HepG2 (cell line): Measurements from ENCODE around the gene HIVEP2. TPM values are rescaled to one million over a fixed set of nuclear protein-coding genes. Genes with fewer than 3 reads are reported as not detected.

Source experiments
- KAT8 ChIP-seq: IDR thresholded peaks from 2 replicates; pipeline ENCODE4 v1.6.1; 2016; ENCODE audit warnings: missing genetic modification reagents, missing compliant biosample characterization
- KLF9 ChIP-seq: IDR thresholded peaks from 2 replicates; pipeline ENCODE4 v1.6.1; 2016; ENCODE audit warnings: low read depth
- MXD3 ChIP-seq: IDR thresholded peaks from 2 replicates; pipeline ENCODE4 v1.6.1; 2016; ENCODE audit warnings: mild to moderate bottlenecking, missing biosample characterization, missing genetic modification reagents
- NFIB ChIP-seq: sonication (generic); formaldehyde crosslinking; IDR thresholded peaks from 2 replicates; pipeline ENCODE4 v1.9.0; 2021; ENCODE audit warnings: missing genetic modification reagents, mild to moderate bottlenecking, borderline replicate concordance
- NR0B2 ChIP-seq: sonication (generic); formaldehyde crosslinking; IDR thresholded peaks from 2 replicates; pipeline ENCODE4 v1.4.0; 2020; ENCODE audit warnings: mild to moderate bottlenecking, missing genetic modification reagents
- SIX1 ChIP-seq: sonication (generic); formaldehyde crosslinking; IDR thresholded peaks from 2 replicates; pipeline ENCODE4 v1.4.0; 2020; ENCODE audit warnings: missing genetic modification reagents, borderline replicate concordance
- ZFX ChIP-seq: sonication (generic); formaldehyde crosslinking; IDR thresholded peaks from 2 replicates; pipeline ENCODE4 v1.4.0; 2020; ENCODE audit warnings: mild to moderate bottlenecking, low read depth, missing genetic modification reagents, moderate library complexity
- ZNF207 ChIP-seq: fragments of 450-650 bp; IDR thresholded peaks from 2 replicates; pipeline ENCODE4 v1.6.1; 2016; ENCODE audit warnings: antibody characterized with exemption, borderline replicate concordance
- polyA plus RNA-seq, 8 experiments: library from polyadenylated mRNA; depleted of rRNA in 3 of 8; stranded (reverse) in 7 of 8; unstranded in 1 of 8; fragments of >200 nt; fragmentation: Illumina TruSeq in 4 of 8; extraction: Trizol in 4 of 8; gene quantifications; 2 replicates each; pipeline versions ENCODE4 v1.2.1 to v1.2.3, GENCODE V29; 2011 to 2016; ENCODE audit warnings: low read depth in 4 of 8, missing spikeins in 1 of 8, mixed read lengths in 1 of 8; ENCODE audit not compliant: insufficient read depth in 1 of 8
- total RNA-seq, 5 experiments: library from RNA; depleted of rRNA; stranded (reverse); fragments of >200 nt; fragmentation: Illumina TruSeq; extraction: Trizol; gene quantifications; 2 replicates each; pipeline ENCODE4 v1.2.3, GENCODE V29; 2016; ENCODE audit warnings: low read depth in 1 of 5
- TF ChIP-seq, protein P1 (sequence below), 2 experiments: sonication (generic) in 1 of 2; formaldehyde crosslinking in 1 of 2; IDR thresholded peaks; 2 replicates each; pipeline versions ENCODE4 v1.6.1 to v1.9.0; 2014 to 2022; ENCODE audit warnings: antibody characterized with exemption in 1 of 2, borderline replicate concordance in 1 of 2, inconsistent platforms in 1 of 2, low read depth in 1 of 2, missing genetic modification reagents in 1 of 2
- TF ChIP-seq, protein P2 (sequence below), 2 experiments: fragments of 450-650 bp in 1 of 2; sonication (generic) in 1 of 2; formaldehyde crosslinking; IDR thresholded peaks; 2 replicates each; pipeline versions ENCODE4 v1.5.0 to v1.8.0; 2020 to 2022; ENCODE audit warnings: mild to moderate bottlenecking in 1 of 2, missing genetic modification reagents in 1 of 2
- TF ChIP-seq, protein P3 (sequence below): sonication (generic); formaldehyde crosslinking; IDR thresholded peaks from 2 replicates; pipeline ENCODE4 v1.4.0; 2020; ENCODE audit warnings: missing genetic modification reagents, low read depth, mild to moderate bottlenecking, borderline replicate concordance
- TF ChIP-seq, protein P4 (sequence below): IDR thresholded peaks from 2 replicates; pipeline ENCODE4 v1.6.1; 2012; ENCODE audit warnings: inconsistent platforms
- TF ChIP-seq, protein P5 (sequence below): sonication (generic); formaldehyde crosslinking; IDR thresholded peaks from 2 replicates; pipeline ENCODE4 v1.4.0; 2020; ENCODE audit warnings: mild to moderate bottlenecking, missing genetic modification reagents, borderline replicate concordance

Gene HIVEP2
- total and polyA plus RNA-seq, 2 of the 13 experiments (the other 11 are each of a cell fraction or from before 2014, with no cell fraction given): 3.4 to 12.9 TPM

DNA sequence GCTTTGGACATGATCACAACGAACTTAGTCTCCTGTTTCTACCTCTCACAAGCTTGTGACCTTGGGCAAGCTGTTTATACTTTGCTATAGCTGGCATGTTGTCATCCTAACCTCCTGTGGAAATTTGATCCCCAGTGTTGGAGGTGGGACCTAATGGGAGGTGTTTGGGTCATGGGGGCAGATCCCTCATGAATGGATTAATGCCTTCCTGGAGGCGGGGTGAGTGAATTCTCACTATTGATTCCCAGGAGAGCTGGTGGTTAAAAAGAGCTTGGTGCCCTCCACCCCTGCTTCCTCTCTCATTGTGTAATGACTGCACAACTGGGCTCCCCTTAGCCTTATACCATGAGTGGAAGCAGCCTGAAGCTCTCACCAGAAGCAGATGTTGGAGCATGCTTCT, 228.9 kb downstream of the HIVEP2 start (continued):
- TF ChIP-seq, protein P1, sequence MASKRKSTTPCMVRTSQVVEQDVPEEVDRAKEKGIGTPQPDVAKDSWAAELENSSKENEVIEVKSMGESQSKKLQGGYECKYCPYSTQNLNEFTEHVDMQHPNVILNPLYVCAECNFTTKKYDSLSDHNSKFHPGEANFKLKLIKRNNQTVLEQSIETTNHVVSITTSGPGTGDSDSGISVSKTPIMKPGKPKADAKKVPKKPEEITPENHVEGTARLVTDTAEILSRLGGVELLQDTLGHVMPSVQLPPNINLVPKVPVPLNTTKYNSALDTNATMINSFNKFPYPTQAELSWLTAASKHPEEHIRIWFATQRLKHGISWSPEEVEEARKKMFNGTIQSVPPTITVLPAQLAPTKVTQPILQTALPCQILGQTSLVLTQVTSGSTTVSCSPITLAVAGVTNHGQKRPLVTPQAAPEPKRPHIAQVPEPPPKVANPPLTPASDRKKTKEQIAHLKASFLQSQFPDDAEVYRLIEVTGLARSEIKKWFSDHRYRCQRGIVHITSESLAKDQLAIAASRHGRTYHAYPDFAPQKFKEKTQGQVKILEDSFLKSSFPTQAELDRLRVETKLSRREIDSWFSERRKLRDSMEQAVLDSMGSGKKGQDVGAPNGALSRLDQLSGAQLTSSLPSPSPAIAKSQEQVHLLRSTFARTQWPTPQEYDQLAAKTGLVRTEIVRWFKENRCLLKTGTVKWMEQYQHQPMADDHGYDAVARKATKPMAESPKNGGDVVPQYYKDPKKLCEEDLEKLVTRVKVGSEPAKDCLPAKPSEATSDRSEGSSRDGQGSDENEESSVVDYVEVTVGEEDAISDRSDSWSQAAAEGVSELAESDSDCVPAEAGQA (IDR thresholded peaks at IDR 0.05; ENCODE audit: low read depth): no peak
- TF ChIP-seq, protein P1 (CRISPR knock-in tag; IDR thresholded peaks at IDR 0.05; ENCODE audit: borderline replicate concordance): no peak
- no peak for TF ChIP-seq KLF9
- TF ChIP-seq NFIB (CRISPR knock-in tag): no peak
- TF ChIP-seq ZNF207: no peak
- TF ChIP-seq KAT8 (CRISPR knock-in tag): no peak; the same call in 1 of the 2 replicates
- no peak for TF ChIP-seq NR0B2
- no peak for TF ChIP-seq MXD3 (CRISPR knock-in tag)
- peak; percentile 98 for TF ChIP-seq SIX1 (CRISPR knock-in tag)
- TF ChIP-seq ZFX (CRISPR knock-in tag): no peak
- TF ChIP-seq, protein P2, sequence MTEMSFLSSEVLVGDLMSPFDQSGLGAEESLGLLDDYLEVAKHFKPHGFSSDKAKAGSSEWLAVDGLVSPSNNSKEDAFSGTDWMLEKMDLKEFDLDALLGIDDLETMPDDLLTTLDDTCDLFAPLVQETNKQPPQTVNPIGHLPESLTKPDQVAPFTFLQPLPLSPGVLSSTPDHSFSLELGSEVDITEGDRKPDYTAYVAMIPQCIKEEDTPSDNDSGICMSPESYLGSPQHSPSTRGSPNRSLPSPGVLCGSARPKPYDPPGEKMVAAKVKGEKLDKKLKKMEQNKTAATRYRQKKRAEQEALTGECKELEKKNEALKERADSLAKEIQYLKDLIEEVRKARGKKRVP (CRISPR knock-in tag; IDR thresholded peaks at IDR 0.05): no peak
- TF ChIP-seq, protein P3, sequence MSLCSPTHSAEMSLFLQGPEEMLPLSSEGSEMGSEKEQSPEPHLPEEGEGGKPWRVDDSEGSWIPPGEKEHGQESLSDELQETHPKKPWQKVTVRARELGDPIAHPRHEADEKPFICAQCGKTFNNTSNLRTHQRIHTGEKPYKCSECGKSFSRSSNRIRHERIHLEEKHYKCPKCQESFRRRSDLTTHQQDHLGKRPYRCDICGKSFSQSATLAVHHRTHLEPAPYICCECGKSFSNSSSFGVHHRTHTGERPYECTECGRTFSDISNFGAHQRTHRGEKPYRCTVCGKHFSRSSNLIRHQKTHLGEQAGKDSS (CRISPR knock-in tag): no peak
- TF ChIP-seq, protein P4, sequence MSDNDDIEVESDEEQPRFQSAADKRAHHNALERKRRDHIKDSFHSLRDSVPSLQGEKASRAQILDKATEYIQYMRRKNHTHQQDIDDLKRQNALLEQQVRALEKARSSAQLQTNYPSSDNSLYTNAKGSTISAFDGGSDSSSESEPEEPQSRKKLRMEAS: no peak
- TF ChIP-seq, protein P5, sequence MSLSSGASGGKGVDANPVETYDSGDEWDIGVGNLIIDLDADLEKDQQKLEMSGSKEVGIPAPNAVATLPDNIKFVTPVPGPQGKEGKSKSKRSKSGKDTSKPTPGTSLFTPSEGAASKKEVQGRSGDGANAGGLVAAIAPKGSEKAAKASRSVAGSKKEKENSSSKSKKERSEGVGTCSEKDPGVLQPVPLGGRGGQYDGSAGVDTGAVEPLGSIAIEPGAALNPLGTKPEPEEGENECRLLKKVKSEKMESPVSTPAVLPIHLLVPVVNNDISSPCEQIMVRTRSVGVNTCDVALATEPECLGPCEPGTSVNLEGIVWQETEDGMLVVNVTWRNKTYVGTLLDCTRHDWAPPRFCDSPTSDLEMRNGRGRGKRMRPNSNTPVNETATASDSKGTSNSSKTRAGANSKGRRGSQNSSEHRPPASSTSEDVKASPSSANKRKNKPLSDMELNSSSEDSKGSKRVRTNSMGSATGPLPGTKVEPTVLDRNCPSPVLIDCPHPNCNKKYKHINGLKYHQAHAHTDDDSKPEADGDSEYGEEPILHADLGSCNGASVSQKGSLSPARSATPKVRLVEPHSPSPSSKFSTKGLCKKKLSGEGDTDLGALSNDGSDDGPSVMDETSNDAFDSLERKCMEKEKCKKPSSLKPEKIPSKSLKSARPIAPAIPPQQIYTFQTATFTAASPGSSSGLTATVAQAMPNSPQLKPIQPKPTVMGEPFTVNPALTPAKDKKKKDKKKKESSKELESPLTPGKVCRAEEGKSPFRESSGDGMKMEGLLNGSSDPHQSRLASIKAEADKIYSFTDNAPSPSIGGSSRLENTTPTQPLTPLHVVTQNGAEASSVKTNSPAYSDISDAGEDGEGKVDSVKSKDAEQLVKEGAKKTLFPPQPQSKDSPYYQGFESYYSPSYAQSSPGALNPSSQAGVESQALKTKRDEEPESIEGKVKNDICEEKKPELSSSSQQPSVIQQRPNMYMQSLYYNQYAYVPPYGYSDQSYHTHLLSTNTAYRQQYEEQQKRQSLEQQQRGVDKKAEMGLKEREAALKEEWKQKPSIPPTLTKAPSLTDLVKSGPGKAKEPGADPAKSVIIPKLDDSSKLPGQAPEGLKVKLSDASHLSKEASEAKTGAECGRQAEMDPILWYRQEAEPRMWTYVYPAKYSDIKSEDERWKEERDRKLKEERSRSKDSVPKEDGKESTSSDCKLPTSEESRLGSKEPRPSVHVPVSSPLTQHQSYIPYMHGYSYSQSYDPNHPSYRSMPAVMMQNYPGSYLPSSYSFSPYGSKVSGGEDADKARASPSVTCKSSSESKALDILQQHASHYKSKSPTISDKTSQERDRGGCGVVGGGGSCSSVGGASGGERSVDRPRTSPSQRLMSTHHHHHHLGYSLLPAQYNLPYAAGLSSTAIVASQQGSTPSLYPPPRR (CRISPR knock-in tag): no peak
